ENCODE results near the gene FBXO38.

The FBXO38 gene

GRCh38 chr5:148454576-148454975, 70.8 kb downstream of the FBXO38 start:
- no peak overlapping the region for H3K4me3 ChIP-seq
- no peak for DNase-seq (ENCODE audit: low spot score)
- TF ChIP-seq CTCF (IDR thresholded peaks at IDR 0.05): no peak
- no peak overlapping the region for H3K27ac ChIP-seq

GRCh38 chr5:148455185-148455584, 71.4 kb downstream of the FBXO38 start:
- Histone ChIP-seq H3K4me3 (no peak overlapping the region), H3K27ac (no peak overlapping the region)
- no peak for TF ChIP-seq CTCF (IDR thresholded peaks at IDR 0.05)
- DNase-seq (ENCODE audit: low spot score): no peak

- no peak for TF ChIP-seq CTCF (IDR thresholded peaks at IDR 0.05)
These were observed 73.4 kb downstream of the FBXO38 start for GRCh38 chr5:148457183-148457620.

GRCh38 chr5:148458036-148458888, 74.5 kb downstream of the FBXO38 start:
- Histone ChIP-seq H3K27ac (peak overlapping the region in 1 of 2 donors; percentile 30), H3K4me3 (no peak overlapping the region)
- no peak for DNase-seq (ENCODE audit: low spot score)
- TF ChIP-seq CTCF (IDR thresholded peaks at IDR 0.05): no peak

More at GRCh38 chr5:148457183-148457620, 73.4 kb downstream of the FBXO38 start:
- Histone ChIP-seq H3K27ac (no peak overlapping the region), H3K4me3 (no peak overlapping the region)
- DNase-seq (ENCODE audit: low spot score): no peak

GRCh38 chr5:148459669-148460068, 75.9 kb downstream of the FBXO38 start:
- H3K27ac ChIP-seq: no peak overlapping the region

GRCh38 chr5:148465381-148466235, 81.8 kb downstream of the FBXO38 start:
- no peak for DNase-seq (ENCODE audit: low spot score)
- peak overlapping the region; percentile 38 to 44 for H3K27ac ChIP-seq
- no peak for TF ChIP-seq CTCF (IDR thresholded peaks at IDR 0.05)
- peak overlapping the region; percentile 22 for H3K4me3 ChIP-seq

More at GRCh38 chr5:148459669-148460068, 75.9 kb downstream of the FBXO38 start:
- no peak for DNase-seq (ENCODE audit: low spot score)
- H3K4me3 ChIP-seq: no peak overlapping the region
- TF ChIP-seq CTCF (IDR thresholded peaks at IDR 0.05): no peak

Data from coronary artery (tissue), 2 donors.